ENCODE measurements around the gene DGKD.

The DGKD gene

DNA sequence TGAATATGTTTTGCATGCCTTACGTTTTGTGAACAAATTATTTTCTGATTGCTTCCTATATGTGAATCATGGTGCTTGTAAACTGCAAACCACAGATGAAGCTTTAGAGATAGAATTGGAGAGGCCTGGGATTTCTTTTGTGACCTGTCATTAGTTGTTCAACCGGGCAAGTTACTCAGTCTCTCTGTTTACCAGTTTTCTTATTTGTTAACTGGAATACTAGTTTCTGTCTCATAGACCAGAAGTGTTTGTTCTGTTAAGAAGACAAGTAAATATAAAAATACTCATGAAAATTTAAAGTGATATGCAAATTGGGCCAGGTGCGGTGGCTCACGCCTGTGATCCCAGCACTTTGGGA is 27.3 kb downstream of the DGKD start:
- DNase-seq, result no peak
- Histone ChIP-seq H3K9me3 (no peaks in the 10 kb centered on the region), H3K27me3 (no peaks in the 10 kb centered on the region), H3K4me1 (peaks cover 18% of the 10 kb centered on the region), H3K36me3 (no peaks in the 10 kb centered on the region), H3K4me3 (ENCODE audit: low read depth, low read length) (no peak overlapping the region)
- TF ChIP-seq, protein P1, sequence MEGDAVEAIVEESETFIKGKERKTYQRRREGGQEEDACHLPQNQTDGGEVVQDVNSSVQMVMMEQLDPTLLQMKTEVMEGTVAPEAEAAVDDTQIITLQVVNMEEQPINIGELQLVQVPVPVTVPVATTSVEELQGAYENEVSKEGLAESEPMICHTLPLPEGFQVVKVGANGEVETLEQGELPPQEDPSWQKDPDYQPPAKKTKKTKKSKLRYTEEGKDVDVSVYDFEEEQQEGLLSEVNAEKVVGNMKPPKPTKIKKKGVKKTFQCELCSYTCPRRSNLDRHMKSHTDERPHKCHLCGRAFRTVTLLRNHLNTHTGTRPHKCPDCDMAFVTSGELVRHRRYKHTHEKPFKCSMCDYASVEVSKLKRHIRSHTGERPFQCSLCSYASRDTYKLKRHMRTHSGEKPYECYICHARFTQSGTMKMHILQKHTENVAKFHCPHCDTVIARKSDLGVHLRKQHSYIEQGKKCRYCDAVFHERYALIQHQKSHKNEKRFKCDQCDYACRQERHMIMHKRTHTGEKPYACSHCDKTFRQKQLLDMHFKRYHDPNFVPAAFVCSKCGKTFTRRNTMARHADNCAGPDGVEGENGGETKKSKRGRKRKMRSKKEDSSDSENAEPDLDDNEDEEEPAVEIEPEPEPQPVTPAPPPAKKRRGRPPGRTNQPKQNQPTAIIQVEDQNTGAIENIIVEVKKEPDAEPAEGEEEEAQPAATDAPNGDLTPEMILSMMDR (IDR thresholded peaks at IDR 0.05; ENCODE audit: low read depth, low read length), result no peak

DNA sequence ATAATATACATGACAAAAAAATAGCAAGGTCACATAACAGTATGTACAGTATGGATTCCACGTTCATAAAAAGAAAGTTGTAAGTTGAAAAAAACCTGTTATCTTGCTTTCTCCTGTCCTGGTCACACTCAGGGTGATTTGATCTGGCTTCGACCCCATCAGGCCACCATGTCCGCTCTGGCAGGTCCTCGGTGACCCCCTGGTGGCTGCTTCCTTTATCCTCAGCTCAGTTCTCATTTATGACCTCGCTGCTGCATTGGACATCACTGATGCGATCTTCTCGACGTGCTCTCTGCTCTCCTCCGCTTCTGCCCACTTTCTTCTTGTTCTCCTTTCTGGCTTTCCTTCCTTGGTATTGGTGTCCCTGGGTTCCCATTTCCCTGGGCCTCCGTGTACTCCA is 29.7 kb downstream of the DGKD start:
- TF ChIP-seq, protein P1 (IDR thresholded peaks at IDR 0.05; ENCODE audit: low read depth, low read length), result peak; percentile 53
- Histone ChIP-seq H3K4me3 (ENCODE audit: low read depth, low read length) (no peak overlapping the region), H3K36me3 (no peaks in the 10 kb centered on the region; the same call in 1 of the 2 replicates), H3K27me3 (no peaks in the 10 kb centered on the region), H3K4me1 (peaks cover 34% of the 10 kb centered on the region), H3K9me3 (no peaks in the 10 kb centered on the region)
- peak; percentile 45 for DNase-seq

DNA sequence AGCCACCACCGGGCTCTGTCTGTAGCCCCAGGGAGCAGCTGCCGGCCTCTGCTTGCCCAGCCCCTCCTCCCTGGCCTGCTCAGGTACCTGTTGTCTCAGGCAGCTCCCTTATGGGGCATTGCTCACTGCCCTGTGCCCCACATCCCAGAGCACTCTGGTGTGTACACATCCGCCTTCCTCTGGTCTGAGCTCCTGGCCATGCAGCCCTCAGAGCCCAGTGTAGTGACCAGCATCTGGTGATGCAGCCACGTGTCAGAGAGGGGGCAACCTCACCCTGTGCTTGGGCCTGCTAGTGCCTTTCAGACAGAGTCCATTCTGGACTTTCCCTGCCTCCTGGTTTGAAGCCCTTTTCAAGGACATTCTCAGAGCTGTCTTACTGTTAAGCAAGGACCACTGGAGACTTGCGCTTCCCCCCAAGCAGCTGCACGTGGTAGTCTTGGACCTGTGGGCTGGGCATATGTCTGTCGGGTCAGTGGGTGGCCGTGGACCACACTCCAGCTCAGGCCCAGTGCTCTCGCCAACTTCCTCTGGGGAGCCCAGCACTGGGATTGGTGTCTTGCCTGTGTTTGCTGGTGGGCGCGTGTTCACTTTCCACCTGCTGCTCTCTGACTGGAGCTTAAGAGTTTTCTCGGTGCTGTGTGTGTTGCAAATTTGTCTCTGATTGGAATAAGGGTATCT is 30.7 kb downstream of the DGKD start:
- no peaks in the 10 kb centered on the region for H3K9me3 ChIP-seq
- H3K36me3 ChIP-seq, result peaks cover 4% of the 10 kb centered on the region
- no peaks in the 10 kb centered on the region for H3K27me3 ChIP-seq
- no peak overlapping the region for H3K4me3 ChIP-seq (ENCODE audit: low read depth, low read length)
- H3K4me1 ChIP-seq, result peaks cover 34% of the 10 kb centered on the region
- TF ChIP-seq, protein P1 (IDR thresholded peaks at IDR 0.05; ENCODE audit: low read depth, low read length), result no peak
- no peak for DNase-seq

DNA sequence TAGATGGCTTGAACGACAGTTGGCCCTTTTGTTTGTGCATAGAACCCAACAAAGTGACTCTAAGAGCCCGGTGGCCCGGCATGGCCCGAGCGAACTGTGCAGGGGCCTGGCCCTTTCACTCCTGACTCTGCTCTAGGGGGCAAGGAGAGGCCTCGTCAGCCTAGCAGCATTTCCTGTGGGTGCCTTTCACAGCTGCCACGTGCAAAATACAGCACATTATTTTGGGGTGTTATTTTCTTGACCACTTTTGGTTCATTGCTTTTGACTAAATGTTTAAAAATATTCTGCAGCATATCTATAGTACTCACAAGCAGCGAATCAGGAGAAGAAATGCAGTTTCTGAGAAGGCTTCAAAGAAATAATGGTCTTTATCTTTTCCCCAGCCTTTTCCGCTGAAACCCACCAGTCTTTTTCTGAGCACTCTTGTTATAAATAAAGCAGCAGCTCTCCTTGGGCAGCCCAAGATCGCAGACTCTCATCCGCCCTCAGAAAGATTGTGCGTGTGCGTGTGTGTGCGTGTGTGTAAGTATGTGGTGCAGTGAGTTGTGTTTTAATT is 31.3 kb downstream of the DGKD start:
- H3K27me3 ChIP-seq, result no peaks in the 10 kb centered on the region
- peaks cover 8% of the 10 kb centered on the region for H3K36me3 ChIP-seq
- H3K9me3 ChIP-seq, result no peaks in the 10 kb centered on the region
- H3K4me1 ChIP-seq, result peaks cover 31% of the 10 kb centered on the region
- TF ChIP-seq, protein P1 (IDR thresholded peaks at IDR 0.05; ENCODE audit: low read depth, low read length), result no peak
- H3K4me3 ChIP-seq (ENCODE audit: low read depth, low read length), result no peak overlapping the region
- DNase-seq, result no peak

DNA sequence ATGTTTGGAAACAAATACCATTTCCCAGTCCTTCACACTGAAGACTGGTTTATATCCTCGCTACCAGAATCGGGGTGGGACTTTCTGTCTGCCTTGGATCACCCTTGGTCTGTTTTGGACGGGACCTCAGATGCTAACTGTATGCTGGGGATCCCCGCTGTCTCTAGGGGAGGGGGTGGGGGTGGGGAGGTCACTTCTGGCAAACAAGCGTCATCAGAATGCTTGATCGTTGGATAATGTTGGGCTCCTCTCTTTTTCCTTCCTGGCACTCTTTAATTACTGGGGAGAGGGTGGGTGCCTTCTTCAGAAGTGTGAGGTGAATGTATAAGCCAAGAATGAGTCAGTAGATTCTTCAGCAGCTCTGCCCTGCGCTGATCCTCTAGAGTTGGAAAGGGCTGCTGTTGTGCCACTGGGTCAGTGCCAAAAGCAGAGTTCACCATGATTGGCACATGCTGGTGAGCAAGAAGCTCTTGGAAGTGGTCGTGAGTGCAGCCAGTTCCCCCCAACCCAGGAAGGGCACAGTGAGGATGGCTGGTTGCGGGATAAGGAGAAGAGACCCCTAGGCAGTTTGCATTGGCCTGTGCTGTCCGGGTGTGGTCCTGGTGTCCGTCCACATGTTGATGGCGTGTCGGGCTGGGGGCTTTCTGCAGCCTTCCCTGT is 32.2 kb downstream of the DGKD start:
- DNase-seq, result no peak
- no peaks in the 10 kb centered on the region for H3K9me3 ChIP-seq
- peaks cover 8% of the 10 kb centered on the region for H3K36me3 ChIP-seq
- no peak overlapping the region for H3K4me3 ChIP-seq (ENCODE audit: low read depth, low read length)
- TF ChIP-seq, protein P1 (IDR thresholded peaks at IDR 0.05; ENCODE audit: low read depth, low read length), result no peak
- peaks cover 31% of the 10 kb centered on the region for H3K4me1 ChIP-seq
- no peaks in the 10 kb centered on the region for H3K27me3 ChIP-seq

DNA sequence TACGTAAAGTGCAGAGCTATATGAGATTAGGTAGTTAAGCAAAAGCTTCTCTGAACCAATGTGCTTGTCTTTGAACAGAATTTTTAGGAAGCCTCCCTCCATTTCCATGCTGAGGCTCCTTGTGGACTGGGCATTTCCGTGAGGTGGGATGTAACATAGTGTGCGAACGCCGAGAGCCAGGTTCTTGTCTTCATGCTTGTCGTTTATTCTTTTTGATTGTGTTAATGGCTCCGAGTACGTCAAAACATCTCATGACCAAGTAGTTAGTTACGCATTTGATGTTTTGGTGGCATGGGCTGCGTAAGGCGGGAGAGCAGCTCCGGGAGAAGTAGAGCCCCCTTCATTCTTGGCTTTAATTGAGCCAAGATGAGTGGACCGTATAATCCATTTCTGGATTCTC is 32.9 kb downstream of the DGKD start:
- H3K36me3 ChIP-seq, result peaks cover 12% of the 10 kb centered on the region
- no peak for DNase-seq
- no peak overlapping the region for H3K4me3 ChIP-seq (ENCODE audit: low read depth, low read length)
- H3K4me1 ChIP-seq, result peaks cover 31% of the 10 kb centered on the region
- no peaks in the 10 kb centered on the region for H3K27me3 ChIP-seq
- TF ChIP-seq, protein P1 (IDR thresholded peaks at IDR 0.05; ENCODE audit: low read depth, low read length), result no peak
- H3K9me3 ChIP-seq, result no peaks in the 10 kb centered on the region
